ENCODE results near the gene FHL3.

- TF ChIP-seq POLR2AphosphoS5 (IDR thresholded peaks at IDR 0.05) (no peak), CTCF (IDR thresholded peaks at IDR 0.05 in 8 of 11, conservative IDR thresholded peaks at IDR 0.05 in 3 of 11) (no peak), POLR2A (IDR thresholded peaks at IDR 0.05) (no peak)
Observed at GRCh38 chr1:37952738-37953137, 52.6 kb downstream of the FHL3 start.

All from spleen (tissue), 7 donors.